Skeletal muscle cell (primary cell): ENCODE data around the gene PTRHD1.
A peak's percentile ranks its signal among the peaks of the same experiment; 100 is the strongest.

ENCODE experiments used
- DNase-seq: peaks from one replicate; pipeline ENCODE4 v3.0.0-alpha.2; 2010; ENCODE audit warnings: low read depth
- H3K4me3 ChIP-seq: 2 replicates; pipeline ENCODE4 v1.5.1; 2011; ENCODE audit warnings: low read depth, mild to moderate bottlenecking, control low read depth, low read length, moderate library complexity

Gene PTRHD1

GRCh38 chr2:24831221-24832072 is 38.3 kb upstream of the PTRHD1 start:
- H3K4me3 ChIP-seq: no peak overlapping the region
- DNase-seq: no peak

- H3K4me3 ChIP-seq: no peak overlapping the region
- DNase-seq: no peak
Observed at GRCh38 chr2:24830786-24831185, 37.6 kb upstream of the PTRHD1 start.

DNA sequence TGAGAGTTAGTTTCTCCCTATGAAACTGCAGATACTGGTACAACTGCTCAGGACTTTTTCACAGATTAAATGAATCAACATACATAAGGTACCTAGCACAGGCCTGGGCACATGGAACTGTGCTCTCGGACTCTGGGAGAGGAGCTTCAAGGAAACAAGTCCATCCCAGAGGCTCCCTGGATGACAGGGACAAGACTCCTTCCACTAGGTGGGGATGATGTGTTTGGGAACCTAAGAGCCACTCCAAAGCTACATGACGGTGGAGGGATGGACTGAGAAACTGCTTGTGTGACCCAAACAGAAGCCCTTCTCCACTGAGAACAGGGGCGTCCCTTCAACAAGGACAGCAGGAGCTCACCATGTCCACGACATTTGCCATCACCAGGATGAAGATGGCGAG is 37.2 kb upstream of the PTRHD1 start:
- DNase-seq: no peak
- no peak overlapping the region for H3K4me3 ChIP-seq

- no peak for DNase-seq
- H3K4me3 ChIP-seq: no peak overlapping the region
Observed at GRCh38 chr2:24828238-24828996, 35.2 kb upstream of the PTRHD1 start.

DNA sequence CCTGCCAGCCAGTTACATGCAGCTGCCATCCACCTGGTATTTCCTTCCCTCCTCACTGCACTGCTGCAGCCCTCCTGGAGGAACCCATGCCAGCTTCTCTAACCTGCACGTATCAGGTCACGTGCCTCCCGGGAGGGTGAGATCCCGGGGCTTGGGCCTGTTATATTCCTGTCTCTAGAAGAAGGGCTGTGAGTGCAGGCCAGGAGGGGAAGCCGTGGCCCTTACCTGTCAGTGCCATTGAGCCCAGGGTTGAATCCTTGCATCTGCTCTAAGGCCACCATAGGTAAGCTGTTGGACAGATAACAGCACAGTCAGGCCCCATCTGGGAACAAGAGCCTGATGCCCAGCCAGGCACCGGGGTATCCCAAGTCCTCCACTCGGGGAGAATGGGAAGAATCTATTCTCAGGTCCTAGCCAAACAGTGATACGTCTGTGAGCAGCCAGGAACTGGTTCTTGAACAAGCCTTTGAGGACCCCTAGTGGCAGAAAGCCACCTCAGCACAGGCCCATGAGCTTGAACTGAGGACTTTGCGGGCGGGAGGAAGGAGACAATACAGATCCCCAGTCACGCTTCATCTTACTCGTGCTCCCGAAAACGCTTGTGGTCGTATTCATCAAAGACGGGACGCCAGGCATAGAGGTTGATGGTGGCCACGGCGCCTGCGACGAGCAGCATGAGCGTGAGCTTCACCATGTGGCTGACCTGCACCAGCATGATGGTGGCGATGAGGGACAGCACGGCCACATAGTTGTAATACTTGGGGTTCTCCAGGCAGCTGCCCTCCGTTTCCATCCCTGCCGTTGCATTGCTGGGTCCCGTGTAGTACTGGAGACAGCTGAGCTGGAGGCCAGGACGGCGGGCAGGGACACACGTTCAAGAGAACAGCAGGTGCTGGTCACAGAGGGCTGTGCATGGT is 34.4 kb upstream of the PTRHD1 start:
- no peak overlapping the region for H3K4me3 ChIP-seq
- DNase-seq: peak; percentile 60

GRCh38 chr2:24826773-24827145 is 33.6 kb upstream of the PTRHD1 start:
- H3K4me3 ChIP-seq: no peak overlapping the region
- no peak for DNase-seq

DNA sequence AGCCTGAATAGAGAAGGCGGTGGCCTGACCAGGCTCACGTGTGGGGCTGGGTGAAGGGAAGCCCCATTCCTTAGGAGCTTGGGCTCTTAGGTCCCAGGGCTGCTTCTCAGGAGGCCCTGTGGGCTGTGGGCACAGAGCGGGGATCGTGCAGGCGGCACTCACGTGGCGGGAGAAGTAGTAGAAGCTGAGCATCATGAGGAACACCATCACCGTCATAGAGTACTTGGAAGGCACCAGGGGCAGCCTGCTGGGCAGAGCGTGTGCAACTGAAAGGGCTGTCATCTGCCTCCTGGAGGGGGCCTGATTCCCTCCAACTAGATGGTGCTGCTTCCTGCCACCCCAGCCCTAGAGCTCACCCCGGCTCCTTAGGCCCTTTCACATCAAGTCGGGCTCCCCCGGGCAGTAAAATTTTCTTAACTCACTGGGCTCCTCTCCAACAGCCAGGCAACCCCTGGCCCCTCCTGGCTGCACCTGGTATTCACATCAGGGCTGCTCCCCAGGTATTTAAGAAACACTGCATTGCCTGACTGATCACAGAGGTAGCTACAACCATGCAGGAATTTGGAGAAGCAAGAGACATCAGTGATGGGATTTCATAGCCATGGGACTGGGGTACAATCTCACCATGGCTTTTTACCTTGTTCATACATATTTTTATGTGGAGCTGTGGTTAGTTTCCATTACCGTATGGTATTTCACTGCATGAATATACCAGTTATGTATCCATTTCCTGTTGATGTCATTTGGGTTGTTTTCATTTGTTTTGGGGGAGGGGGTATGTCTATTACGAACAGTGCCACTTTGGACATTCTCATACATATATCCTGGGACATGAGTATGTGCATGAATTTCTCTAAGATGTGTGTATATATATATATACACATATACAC is 32.9 kb upstream of the PTRHD1 start:
- H3K4me3 ChIP-seq: no peak overlapping the region
- no peak for DNase-seq

DNA sequence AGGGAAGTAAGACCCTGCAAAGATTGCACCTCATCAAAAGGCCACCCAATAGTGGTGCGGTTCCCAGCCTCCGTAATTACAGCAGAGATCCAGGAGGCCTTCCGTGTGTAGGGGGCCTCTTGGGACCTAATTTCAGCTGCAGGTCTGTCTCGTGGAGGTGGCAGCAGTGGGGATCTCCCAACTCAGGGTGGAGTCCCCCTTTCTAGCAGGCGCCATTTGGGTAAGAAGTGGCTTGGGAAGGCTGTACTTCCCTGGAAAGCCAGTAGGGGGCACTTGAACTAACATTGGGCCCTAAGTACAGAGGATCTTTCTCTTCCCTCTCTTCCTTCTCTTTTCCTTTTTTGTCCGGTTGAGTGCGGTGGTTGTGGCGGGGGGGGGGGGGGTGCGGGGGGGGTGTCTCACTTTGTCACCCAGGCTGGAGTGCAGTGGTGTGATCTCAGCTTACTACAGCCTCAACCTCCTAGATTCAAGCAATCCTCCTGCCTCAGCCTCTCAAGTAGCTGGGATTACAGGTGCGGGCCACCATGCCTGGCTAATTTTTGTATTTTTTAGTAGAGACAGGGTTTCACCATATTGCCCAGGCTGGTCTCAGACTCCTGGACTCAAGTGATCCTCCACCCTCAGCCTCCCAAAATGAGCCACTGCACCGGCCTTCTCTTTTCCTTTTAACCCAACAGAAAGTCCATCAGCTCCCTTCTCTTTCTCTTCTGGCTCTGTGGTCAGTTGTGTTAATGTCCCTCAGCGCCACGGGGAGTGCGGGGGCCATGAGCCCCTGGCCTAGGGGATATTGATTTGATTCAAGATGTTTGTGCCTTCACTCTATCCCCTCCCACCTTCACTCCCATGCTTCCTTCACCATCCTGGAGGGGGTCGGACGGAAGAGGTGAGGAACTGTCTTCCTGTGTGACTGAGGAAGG is 32.0 kb upstream of the PTRHD1 start:
- H3K4me3 ChIP-seq: no peak overlapping the region
- no peak for DNase-seq

- H3K4me3 ChIP-seq: no peak overlapping the region
- DNase-seq: no peak
Observed at GRCh38 chr2:24824071-24824588, 30.9 kb upstream of the PTRHD1 start.

DNA sequence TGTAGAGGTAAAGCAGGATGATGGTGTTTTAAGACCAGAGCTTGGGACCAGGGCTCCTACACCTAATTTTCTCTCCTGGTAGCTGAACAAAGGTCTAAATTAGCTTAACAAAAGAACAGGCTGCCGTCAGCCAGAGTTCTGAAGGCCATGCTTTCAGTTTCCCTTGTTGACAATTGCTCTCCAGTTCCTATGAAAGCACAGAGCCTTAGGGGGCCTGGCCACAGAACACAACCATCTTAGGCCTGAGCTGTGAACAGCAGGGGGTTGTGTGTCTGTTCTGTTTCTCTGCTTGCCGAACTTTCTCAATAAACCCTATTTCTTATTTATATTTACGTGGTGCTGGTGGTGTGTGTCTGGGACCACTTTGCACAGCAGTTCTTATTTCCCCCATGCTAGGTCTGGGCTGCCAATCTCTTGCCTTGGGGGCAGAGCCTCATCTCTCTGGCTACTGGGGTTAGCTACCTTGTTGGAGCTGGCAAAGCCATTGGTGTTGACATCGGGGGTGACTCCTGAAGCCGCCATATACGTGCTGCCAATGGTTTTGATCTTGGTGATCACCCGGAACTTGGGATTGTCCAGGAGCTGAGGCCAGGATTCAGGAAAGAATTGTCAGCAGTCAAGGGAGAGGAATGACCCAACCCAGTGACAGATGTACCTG is 29.0 kb upstream of the PTRHD1 start:
- no peak overlapping the region for H3K4me3 ChIP-seq
- DNase-seq: no peak

- DNase-seq: no peak
- H3K4me3 ChIP-seq: no peak overlapping the region
Observed at GRCh38 chr2:24821433-24821891, 28.3 kb upstream of the PTRHD1 start.

- DNase-seq: no peak
- H3K4me3 ChIP-seq: no peak overlapping the region
Observed at GRCh38 chr2:24820598-24821432, 27.6 kb upstream of the PTRHD1 start.

DNA sequence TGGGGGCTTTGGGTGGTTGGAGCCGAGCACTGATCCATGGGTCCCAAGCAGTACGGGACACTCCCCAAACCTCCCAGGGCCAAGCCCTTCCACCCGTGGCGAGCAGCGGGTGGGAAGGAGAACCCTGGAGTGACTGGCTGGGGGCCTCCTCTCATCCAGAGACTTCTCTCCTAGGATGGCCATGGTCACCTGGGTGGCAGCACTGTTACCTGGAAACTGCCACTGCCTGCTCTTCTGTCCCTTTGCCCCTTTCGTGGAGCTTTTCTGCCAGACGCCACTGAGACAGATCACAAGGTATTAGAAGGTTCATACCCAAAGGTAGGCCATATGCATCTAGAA is 27.0 kb upstream of the PTRHD1 start:
- no peak overlapping the region for H3K4me3 ChIP-seq
- DNase-seq: no peak

- H3K4me3 ChIP-seq: no peak overlapping the region
Observed at GRCh38 chr2:24819442-24820174, 26.4 kb upstream of the PTRHD1 start.

DNA sequence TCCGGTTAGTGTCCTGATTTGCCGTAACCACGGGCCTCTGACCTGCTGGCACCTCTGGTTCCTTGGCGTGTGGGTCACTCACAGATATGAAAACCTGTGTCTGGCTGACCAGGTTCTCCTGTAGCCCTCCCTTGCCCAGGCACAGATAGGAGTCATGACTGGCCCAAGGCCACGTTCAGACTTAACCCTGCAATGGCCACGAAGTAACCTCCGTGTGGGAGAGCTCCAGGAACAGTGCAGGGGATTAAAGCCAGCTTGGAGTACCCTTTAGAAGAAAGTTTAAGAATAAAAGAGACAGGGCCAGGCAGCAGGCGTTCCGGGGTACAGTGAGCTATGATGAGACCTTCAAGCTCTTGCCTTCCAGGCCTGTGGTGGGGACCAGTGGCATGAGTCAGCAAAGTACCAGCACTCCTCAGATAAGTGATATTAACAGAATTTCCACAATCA is 25.6 kb upstream of the PTRHD1 start:
- no peak for DNase-seq
- no peak overlapping the region for H3K4me3 ChIP-seq

More at GRCh38 chr2:24819442-24820174, 26.4 kb upstream of the PTRHD1 start:
- DNase-seq: no peak

DNA sequence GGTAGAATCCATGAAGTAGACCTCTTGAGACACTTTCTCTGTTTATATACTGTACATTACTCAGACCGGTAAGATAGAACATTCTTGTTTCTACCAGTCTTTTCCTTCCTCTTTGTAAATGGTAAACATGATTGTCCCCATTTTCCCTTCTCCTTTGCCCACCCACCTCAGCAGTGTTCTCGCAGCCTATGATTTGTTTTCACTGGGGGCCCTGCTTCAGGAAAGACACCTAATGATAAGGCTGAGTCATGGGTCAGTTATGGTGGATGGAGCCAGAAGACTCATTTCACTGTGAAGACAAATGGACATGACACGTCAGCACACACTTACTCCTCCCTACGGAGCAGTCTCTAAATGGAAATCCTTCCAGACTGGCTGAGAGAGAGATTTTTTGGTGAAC is 23.7 kb upstream of the PTRHD1 start:
- peak; percentile 78 for DNase-seq
- no peak overlapping the region for H3K4me3 ChIP-seq
